GM18505 (cell line): Measurements from ENCODE around the gene NTNG2.

ENCODE experiments used
- ATAC-seq: cut with Tn5 transposase; IDR thresholded peaks from one replicate; pipeline ENCODE4 v1.9.1; 2021; ENCODE audit not compliant: unreplicated experiment
- POLR2A ChIP-seq: IDR thresholded peaks from 4 replicates; pipeline ENCODE4 v1.6.1; 2011; ENCODE audit warnings: borderline replicate concordance; ENCODE audit not compliant: insufficient read depth, insufficient read length; ENCODE audit errors: extremely low read depth

Gene NTNG2

DNA sequence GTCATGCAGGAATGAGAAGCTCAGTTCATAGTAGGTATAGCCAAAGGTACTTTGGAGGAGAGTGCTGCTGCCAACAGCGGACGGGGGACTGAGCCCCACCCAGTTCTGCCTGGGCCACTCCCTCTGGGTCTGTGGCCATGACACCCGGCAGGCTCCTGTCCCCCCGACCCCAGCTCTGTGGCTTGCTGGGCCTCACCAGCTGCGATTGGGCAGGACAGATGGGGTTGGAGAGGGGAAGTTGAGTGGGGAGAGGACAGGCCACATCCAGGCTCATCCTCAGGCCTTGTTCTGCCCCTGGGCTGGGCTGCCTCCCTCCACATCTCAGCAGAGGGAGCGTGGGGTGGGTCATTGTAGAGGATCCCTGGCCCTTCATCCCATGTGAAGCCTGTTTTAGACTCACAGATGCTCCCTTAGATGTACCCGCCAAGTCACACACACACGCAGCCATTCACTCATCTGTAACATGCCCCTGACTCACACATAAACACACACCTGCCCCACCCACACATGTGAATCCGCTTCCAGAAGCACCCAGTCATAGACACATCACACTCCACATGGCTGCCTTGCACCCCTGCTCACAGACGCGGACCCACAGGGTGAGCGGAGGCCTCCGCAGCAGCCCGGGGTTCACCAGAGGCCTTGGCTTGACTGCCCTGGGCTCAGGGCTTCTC lies 48.8 kb downstream of the NTNG2 start:
- ATAC-seq, result no peak
- TF ChIP-seq POLR2A, result no peak

DNA sequence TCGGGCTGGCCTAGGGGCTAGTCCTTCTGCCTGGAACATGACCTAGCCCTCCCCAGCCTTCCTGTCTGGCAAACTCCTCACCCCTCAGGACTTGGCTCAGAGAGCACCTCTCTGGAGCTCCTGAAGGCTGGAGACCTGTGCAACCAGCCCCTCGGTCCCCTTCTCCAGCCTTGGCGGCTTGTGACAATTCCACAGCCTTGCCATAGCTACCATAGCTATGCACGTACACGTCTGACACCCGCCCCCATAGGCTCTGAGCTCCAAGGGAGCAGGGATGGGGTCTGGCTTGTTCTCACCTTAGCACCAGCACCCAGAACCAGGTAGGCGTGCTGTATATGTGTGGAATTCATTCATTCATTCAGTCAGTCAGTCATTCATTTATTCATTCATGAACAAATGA lies 49.7 kb downstream of the NTNG2 start:
- no peak for ATAC-seq
- no peak for TF ChIP-seq POLR2A

DNA sequence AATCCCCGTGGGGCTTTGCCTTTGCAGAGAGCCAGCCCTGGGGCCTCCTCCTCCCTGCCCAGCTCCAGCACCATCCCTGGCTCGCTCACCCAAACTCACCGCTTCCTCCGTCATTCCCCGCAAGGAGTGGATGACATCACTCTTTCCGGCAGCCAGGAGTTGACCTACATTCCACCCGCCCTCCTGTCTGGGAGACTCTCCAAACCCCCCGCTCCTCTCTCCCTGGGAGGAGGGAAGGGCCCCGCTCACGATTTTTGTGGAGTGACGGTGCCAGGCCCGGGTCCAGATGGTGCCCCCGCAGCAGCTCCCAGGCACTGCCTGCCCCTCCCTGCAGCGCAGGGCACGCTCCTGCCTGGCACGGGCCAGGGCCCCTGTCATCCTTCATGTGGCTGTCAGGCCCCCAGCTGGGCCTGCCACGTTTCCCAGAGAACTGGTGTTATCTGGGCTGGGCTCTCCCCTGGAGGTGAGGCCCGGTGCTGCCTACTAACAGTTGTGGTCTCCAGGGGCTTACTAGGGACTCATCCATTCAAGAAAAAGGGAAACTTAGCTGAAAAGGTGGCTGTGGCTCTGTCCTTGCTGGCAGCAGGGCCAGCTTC lies 52.3 kb downstream of the NTNG2 start:
- no peak for TF ChIP-seq POLR2A
- ATAC-seq, result no peak

DNA sequence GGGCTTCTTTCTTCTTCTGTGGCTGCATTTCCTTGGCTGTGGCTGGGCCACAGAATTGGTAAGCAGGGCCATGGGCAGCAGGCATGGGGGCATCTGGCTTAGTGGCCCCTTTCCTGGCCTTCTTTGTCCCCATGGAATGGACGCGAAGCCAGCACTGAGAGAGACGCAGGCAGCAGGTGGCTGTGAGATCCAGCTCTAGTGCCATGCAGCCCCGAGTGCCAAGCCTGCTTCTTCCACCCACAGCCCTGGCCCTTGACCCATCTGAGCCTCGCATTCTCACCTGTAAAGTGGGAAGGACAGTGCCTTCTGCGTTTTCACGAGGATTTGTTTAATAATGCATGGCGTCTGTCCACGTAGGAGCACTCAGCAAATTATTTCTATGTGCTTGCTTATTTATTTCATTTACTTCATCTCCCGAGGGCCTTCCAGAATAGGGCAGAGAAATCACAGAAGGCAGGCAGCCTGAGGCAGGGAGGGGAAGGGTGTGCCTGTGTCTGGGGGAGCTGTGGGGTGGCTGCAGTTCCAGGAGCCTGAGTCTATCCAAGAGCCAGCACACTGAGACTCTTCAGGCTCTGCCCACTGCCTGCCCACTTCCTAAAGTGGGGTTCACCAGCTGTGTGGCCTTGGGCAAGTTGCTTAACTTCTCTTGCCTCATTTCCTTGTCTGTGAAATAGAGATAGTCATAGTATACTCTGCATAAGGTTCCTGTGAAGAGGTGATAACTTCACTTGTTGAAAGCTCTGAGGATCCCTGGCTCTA lies 55.2 kb downstream of the NTNG2 start:
- no peak for ATAC-seq
- TF ChIP-seq POLR2A, result no peak

DNA sequence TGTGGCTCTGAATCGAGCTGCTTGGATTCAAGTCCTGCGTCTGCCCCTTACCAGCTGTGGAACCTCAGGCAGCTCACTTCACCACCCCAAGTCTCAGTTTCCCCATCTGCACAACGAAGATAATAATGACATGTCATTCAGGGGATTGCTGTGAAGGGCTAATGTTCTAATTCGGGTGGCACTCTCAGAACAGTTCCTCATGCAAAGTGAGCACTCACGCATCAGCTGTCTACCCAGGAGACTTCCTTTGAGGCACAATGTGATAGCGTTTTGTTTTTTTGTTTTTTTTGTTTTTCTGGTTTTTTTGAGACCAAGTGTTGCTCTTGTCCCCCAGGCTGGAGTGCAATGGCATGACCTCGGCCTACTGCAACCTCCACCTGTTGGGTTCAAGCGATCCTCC lies 56.4 kb downstream of the NTNG2 start:
- TF ChIP-seq POLR2A, result no peak

DNA sequence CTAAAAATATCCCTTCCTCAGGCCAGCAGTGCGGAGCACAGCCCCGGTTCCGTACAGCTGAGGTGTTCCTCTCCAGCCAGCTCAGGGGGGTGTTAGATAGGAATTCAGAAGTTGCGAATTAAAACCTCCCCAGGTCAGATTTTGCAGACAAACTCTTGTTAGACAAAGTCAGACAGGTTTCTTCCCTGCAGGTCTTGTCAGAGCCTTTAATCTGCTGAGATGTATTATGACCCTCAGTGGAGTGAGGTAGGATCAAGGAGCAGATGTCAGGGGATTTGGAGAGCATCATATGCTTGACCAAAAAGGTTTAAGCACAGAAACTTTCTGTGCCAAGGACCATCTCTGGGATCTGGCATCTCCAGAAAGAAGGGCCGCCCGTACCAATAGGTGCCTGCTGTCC lies 60.1 kb downstream of the NTNG2 start:
- no peak for ATAC-seq
- TF ChIP-seq POLR2A, result no peak

More for the DNA sequence above, 56.4 kb downstream of the NTNG2 start:
- ATAC-seq, result no peak

DNA sequence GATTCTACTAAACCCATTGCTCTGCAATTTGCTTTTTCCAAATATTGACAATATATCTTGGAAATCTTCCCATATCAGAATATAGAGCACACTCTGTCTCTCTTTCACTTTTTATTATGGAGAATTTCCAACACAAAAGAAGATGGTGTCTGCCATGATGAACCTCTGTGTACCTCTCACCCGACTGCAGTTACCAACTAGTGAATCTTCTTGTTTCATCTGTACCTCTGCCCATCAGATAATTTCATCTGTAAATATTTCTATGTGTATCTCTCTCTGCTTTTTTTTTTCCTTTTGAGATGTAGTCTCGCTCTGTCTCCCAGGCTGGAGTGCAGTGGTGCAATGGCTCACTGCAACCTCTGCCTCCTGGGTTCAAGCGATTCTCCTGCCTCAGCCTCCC lies 62.8 kb downstream of the NTNG2 start:
- no peak for ATAC-seq

DNA sequence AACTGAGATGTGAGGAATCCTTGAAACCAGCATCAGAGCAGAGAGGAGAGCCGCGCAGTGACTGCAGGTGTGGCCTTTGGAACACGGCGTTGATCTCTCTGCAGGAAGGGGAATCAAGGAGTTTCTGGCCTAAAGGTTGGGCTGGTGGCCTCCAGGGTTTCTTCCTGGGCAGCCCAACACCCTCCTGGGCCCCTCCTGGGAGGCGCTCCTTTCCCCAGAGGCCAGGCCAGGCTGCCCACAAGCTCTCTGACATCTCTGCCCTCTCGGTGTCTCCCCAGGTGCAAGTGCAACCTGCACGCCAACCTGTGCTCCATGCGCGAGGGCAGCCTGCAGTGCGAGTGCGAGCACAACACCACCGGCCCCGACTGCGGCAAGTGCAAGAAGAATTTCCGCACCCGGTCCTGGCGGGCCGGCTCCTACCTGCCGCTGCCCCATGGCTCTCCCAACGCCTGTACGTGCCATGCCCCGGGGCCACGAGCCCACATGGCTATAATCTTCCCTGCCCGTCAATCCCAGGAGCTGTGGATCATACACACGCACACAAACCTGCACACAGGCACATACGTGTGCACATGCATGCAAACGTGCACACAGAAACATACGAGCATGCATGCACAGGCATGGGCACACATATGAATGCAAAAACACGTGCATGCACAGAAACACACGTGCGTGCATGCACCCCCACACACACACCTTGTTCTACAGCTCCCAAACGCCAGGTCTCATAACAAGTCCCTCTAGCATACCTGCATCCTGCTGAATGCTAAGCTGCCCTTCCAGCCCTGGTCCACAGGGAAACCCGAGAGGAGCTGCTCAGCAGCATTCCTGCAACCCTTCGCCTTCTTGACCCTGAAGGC lies 64.9 kb downstream of the NTNG2 start:
- no peak for ATAC-seq
- TF ChIP-seq POLR2A, result no peak

More for the DNA sequence above, 62.8 kb downstream of the NTNG2 start:
- TF ChIP-seq POLR2A, result no peak

DNA sequence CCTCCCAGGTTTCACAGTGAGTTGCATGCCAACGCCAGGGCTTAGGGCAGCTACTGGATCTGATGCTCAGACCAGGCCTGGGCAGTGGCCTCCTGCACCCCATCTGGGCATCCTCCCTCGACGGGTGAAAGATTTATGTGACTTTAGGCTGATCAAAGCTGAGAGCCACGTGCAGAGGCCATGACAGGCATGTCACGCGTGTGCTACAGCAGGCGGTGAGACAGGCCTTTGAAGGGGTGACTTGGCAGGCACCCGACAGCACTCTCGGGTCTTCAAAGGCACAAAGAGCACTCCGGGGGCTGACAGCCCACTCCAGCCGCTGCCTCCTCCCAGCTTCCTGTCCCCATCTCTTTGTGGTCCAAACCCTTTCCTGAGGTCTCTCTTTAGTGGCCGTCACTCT lies 66.2 kb downstream of the NTNG2 start:
- ATAC-seq, result no peak

DNA sequence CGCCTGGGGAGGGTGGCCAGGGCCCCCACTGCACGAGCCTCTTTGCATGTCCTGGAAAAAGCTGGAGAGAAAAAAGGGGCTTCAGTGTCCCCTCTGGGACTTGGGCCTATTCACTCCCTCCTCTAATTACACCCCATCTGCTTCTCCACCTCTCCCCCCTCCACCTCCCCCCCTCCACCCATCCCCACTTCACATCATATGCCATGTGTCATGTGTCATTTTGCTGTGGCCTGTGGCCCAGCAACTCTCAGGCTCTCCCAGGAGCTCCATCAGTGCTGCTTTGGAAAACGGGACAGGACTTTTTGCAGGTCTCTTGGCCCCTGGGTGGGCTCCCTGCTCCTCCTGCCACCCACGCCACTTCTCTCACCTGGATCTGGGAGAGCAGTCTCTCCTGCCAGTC lies 68.7 kb downstream of the NTNG2 start:
- ATAC-seq, result no peak
- TF ChIP-seq POLR2A, result no peak

More for the DNA sequence above, 66.2 kb downstream of the NTNG2 start:
- TF ChIP-seq POLR2A, result no peak

DNA sequence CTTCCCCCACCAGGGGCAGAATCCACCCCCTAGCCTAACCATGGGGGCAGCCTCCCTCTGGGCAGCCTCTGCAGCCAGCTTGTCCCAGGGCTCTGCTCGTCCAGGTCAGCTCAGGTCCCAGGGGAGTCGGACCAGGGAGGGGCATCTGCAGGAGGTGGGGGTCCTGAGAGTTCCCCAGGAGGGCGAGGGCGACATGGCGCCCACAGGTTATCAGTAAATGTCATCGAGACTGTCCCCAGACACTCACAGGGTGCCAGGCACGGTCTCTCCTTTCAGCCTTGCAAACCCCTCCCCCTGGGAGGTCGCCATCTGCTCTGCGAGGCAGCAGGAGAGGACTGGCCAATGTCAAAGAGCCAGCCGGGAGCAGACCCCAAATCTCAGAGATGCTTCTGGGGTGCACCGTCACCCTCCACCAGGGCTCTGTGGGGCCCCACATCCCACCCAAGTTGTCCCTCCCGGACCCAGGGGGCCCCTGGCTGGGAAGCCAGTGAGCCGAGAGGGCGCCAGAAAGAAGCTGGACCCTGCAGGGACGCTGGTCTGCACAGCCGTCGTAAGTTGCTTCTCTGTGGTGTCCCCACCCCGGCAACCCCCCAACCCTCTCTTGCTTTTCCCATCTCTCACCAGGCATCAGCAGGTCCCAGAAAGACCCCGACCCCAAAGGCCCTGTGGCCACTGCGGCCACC lies 69.3 kb downstream of the NTNG2 start:
- no peak for ATAC-seq
- TF ChIP-seq POLR2A, result no peak

DNA sequence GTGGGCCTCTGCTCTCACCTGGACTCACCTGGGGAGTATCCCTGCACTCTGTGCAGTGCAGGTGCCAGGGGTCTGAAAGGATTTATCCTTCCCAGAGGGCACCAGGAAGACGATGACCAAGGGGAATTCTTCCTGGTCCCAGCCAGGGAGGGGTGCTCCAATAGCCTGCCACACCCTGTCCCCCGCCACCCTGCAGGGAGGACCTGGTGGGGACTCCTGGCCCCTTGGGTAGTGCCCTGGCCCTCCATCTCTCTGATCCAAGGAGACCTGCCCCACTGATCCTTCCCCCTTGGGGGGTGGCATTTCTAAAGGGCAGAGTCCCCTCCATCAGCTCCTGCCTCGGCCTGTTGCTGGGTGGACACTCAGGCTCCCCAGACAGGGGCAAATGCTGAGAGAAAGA lies 70.7 kb downstream of the NTNG2 start:
- no peak for ATAC-seq
- TF ChIP-seq POLR2A, result no peak
